HepG2 (cell line): ENCODE results near the gene GCC1. TPM values are rescaled to one million over a fixed set of nuclear protein-coding genes. Genes with fewer than 3 reads are reported as not detected.

ENCODE experiments used
- FOXJ3 ChIP-seq: sonication (generic); formaldehyde crosslinking; IDR thresholded peaks from 2 replicates; pipeline ENCODE4 v1.4.0; 2020; ENCODE audit warnings: missing genetic modification reagents, mild to moderate bottlenecking, borderline replicate concordance
- GABPA ChIP-seq, 2 experiments: IDR thresholded peaks; 2 replicates each; pipeline ENCODE4 v1.6.1; 2011 to 2016; ENCODE audit warnings: low read depth in 2 of 2, low read length in 1 of 2, missing biosample characterization in 1 of 2, missing genetic modification characterization in 1 of 2
- HDAC6 ChIP-seq: fragments of 200-600 bp; sonication (generic); IDR thresholded peaks from 2 replicates; pipeline ENCODE4 v1.7.0; 2017; ENCODE audit warnings: mild to moderate bottlenecking, antibody characterized with exemption, low read length, low read depth
- JUND ChIP-seq: sonication (generic); formaldehyde crosslinking; IDR thresholded peaks from 2 replicates; pipeline ENCODE4 v1.8.0; 2022; ENCODE audit warnings: mild to moderate bottlenecking, missing genetic modification reagents
- MIER3 ChIP-seq: IDR thresholded peaks from 2 replicates; pipeline ENCODE4 v1.6.1; 2016; ENCODE audit warnings: missing compliant biosample characterization, borderline replicate concordance
- MTA1 ChIP-seq: sonication (generic); formaldehyde crosslinking; IDR thresholded peaks from 2 replicates; pipeline ENCODE4 v1.4.0; 2020; ENCODE audit warnings: missing genetic modification reagents, mild to moderate bottlenecking, borderline replicate concordance
- MXD4 ChIP-seq: IDR thresholded peaks from 2 replicates; pipeline ENCODE4 v1.6.1; 2016; ENCODE audit warnings: mild to moderate bottlenecking, missing biosample characterization, missing genetic modification reagents
- RFXAP ChIP-seq: sonication (generic); formaldehyde crosslinking; IDR thresholded peaks from 2 replicates; pipeline ENCODE4 v1.4.0; 2020; ENCODE audit warnings: missing genetic modification reagents, borderline replicate concordance
- SP1 ChIP-seq, 2 experiments: fragments of 450-650 bp in 1 of 2; sonication (generic) in 1 of 2; formaldehyde crosslinking in 1 of 2; IDR thresholded peaks; 2 replicates each; pipeline versions ENCODE4 v1.4.0 to v1.6.1; 2016 to 2020; ENCODE audit warnings: missing genetic modification reagents in 1 of 2
- SRY ChIP-seq: sonication (generic); formaldehyde crosslinking; IDR thresholded peaks from 2 replicates; pipeline ENCODE4 v1.8.0; 2022; ENCODE audit warnings: mild to moderate bottlenecking, missing genetic modification reagents
- SSRP1 ChIP-seq: IDR thresholded peaks from 2 replicates; pipeline ENCODE4 v1.6.1; 2016; ENCODE audit warnings: control low read depth
- TBL1XR1 ChIP-seq: fragments of 150-350 bp; IDR thresholded peaks from 2 replicates; pipeline ENCODE4 v1.6.1; 2014; ENCODE audit warnings: borderline replicate concordance, low read length; ENCODE audit not compliant: partially characterized antibody
- ZC3H13 ChIP-seq: sonication (generic); formaldehyde crosslinking; IDR thresholded peaks from 2 replicates; pipeline ENCODE4 v1.8.1; 2023; ENCODE audit warnings: mild to moderate bottlenecking, missing genetic modification reagents, moderate library complexity
- ZFP36 ChIP-seq: fragments of 150-350 bp; IDR thresholded peaks from 2 replicates; pipeline ENCODE4 v1.6.1; 2018; ENCODE audit warnings: borderline replicate concordance, low read length, low read depth; ENCODE audit not compliant: partially characterized antibody
- ZFP82 ChIP-seq: sonication (generic); formaldehyde crosslinking; IDR thresholded peaks from 2 replicates; pipeline ENCODE4 v1.5.1; 2020; ENCODE audit warnings: mild to moderate bottlenecking, missing genetic modification reagents, borderline replicate concordance
- ZFX ChIP-seq: sonication (generic); formaldehyde crosslinking; IDR thresholded peaks from 2 replicates; pipeline ENCODE4 v1.4.0; 2020; ENCODE audit warnings: mild to moderate bottlenecking, low read depth, missing genetic modification reagents, moderate library complexity
- ZNF20 ChIP-seq: sonication (generic); formaldehyde crosslinking; IDR thresholded peaks from 2 replicates; pipeline ENCODE4 v1.4.0; 2020; ENCODE audit warnings: mild to moderate bottlenecking, moderate library complexity, missing genetic modification reagents
- ZNF510 ChIP-seq: sonication (generic); formaldehyde crosslinking; IDR thresholded peaks from 2 replicates; pipeline ENCODE4 v1.4.0; 2020; ENCODE audit warnings: low read depth, mild to moderate bottlenecking, missing genetic modification reagents
- ZNF552 ChIP-seq: sonication (generic); formaldehyde crosslinking; IDR thresholded peaks from 2 replicates; pipeline ENCODE4 v1.9.0; 2022; ENCODE audit warnings: missing genetic modification reagents, mild to moderate bottlenecking, borderline replicate concordance
- ZNF780A ChIP-seq: sonication (generic); formaldehyde crosslinking; IDR thresholded peaks from 2 replicates; pipeline ENCODE4 v1.8.0; 2022; ENCODE audit warnings: mild to moderate bottlenecking, missing genetic modification reagents, moderate library complexity
- polyA plus RNA-seq, 8 experiments: library from polyadenylated mRNA; depleted of rRNA in 3 of 8; stranded (reverse) in 7 of 8; unstranded in 1 of 8; fragments of >200 nt; fragmentation: Illumina TruSeq in 4 of 8; extraction: Trizol in 4 of 8; gene quantifications; 2 replicates each; pipeline versions ENCODE4 v1.2.1 to v1.2.3, GENCODE V29; 2011 to 2016; ENCODE audit warnings: low read depth in 4 of 8, missing spikeins in 1 of 8, mixed read lengths in 1 of 8; ENCODE audit not compliant: insufficient read depth in 1 of 8
- total RNA-seq, 5 experiments: library from RNA; depleted of rRNA; stranded (reverse); fragments of >200 nt; fragmentation: Illumina TruSeq; extraction: Trizol; gene quantifications; 2 replicates each; pipeline ENCODE4 v1.2.3, GENCODE V29; 2016; ENCODE audit warnings: low read depth in 1 of 5
- TF ChIP-seq, protein P1 (sequence below): sonication (generic); formaldehyde crosslinking; IDR thresholded peaks from 2 replicates; pipeline ENCODE4 v1.5.0; 2020; ENCODE audit warnings: mild to moderate bottlenecking, missing genetic modification reagents
- TF ChIP-seq, protein P2 (sequence below): sonication (generic); formaldehyde crosslinking; IDR thresholded peaks from 2 replicates; pipeline ENCODE4 v1.5.1; 2020; ENCODE audit warnings: missing genetic modification reagents, mild to moderate bottlenecking, borderline replicate concordance

Gene GCC1
- total and polyA plus RNA-seq, 2 of the 13 experiments (the other 11 are each of a cell fraction or from before 2014, with no cell fraction given): 2.5 to 15.3 TPM

DNA sequence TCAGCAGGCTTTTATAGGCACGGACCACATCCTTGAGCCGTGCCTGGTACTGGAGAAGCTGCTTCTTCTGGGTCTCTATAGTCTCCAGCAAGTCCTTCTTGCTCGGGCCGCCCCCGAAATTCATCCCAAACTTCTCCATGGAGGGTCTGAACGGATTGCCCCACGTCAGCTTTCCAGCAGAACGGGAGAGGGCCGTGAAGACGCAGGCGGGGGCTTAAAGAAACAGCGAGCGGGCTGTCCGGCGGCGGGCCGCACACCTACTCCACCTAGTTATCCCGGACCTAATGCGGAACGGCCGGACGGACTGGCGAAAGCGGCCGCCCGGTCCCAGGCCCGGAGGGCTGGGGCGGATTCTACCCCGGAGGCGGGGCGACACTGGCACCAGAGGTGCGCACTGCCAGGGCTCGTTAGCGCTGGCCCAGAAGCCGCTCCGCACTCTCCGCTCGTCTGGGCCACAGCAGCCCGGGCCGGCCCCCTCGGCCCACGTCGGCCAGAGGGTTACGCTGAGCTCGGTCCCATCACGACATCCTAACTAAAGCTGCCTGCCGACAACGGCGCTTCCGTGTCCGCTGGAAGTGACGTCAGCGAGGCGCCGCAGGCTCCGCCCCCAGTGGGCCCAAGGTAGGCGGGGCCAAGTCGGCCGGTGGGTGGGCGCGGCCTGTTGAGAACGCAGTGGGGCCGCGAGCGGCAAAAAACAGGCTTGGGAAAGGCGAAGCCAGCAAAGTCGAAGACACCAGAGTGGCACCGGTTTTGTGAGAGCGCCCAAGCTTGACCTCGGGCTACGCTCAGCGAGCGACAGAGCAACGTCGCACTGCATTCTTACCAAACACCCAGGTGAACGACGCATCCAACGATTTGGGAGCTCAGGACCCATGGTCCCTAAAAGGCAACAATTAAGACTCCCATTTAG, at the start of gene GCC1 (continued):
- TF ChIP-seq SRY (CRISPR knock-in tag) (peak; percentile 32; the same call in 1 of the 2 replicates), ZNF552 (CRISPR knock-in tag) (no peak), ZFX (peak; percentile 94), GABPA (IDR thresholded peaks at IDR 0.05; ENCODE audit: low read depth, low read length) (peak; percentile 85), GABPA (CRISPR knock-in tag; IDR thresholded peaks at IDR 0.05; ENCODE audit: low read depth) (peak; percentile 91), ZNF780A (CRISPR knock-in tag) (no peak), SP1 (IDR thresholded peaks at IDR 0.05) (no peak), SP1 (CRISPR knock-in tag; IDR thresholded peaks at IDR 0.05) (peak; percentile 84), HDAC6 (no peak), MIER3 (CRISPR knock-in tag) (no peak), RFXAP (CRISPR knock-in tag) (peak; percentile 68; the same call in 1 of the 2 replicates), JUND (no peak), ZFP36 (no peak), MTA1 (CRISPR knock-in tag) (peak; percentile 45; the same call in 1 of the 2 replicates), SSRP1 (CRISPR knock-in tag) (no peak), ZNF510 (CRISPR knock-in tag) (peak; percentile 86), MXD4 (CRISPR knock-in tag) (0 out of 2 replicates have a peak, but pooled peaks have one; percentile 43), ZFP82 (CRISPR knock-in tag) (0 out of 2 replicates have a peak, but pooled peaks have one; percentile 69), ZC3H13 (CRISPR knock-in tag) (no peak), TBL1XR1 (no peak), FOXJ3 (CRISPR knock-in tag) (no peak; the same call in 1 of the 2 replicates), ZNF20 (CRISPR knock-in tag) (no peak)
- TF ChIP-seq, protein P1, sequence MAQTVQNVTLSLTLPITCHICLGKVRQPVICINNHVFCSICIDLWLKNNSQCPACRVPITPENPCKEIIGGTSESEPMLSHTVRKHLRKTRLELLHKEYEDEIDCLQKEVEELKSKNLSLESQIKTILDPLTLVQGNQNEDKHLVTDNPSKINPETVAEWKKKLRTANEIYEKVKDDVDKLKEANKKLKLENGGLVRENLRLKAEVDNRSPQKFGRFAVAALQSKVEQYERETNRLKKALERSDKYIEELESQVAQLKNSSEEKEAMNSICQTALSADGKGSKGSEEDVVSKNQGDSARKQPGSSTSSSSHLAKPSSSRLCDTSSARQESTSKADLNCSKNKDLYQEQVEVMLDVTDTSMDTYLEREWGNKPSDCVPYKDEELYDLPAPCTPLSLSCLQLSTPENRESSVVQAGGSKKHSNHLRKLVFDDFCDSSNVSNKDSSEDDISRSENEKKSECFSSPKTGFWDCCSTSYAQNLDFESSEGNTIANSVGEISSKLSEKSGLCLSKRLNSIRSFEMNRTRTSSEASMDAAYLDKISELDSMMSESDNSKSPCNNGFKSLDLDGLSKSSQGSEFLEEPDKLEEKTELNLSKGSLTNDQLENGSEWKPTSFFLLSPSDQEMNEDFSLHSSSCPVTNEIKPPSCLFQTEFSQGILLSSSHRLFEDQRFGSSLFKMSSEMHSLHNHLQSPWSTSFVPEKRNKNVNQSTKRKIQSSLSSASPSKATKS (CRISPR knock-in tag): peak; percentile 58; the same call in 1 of the 2 replicates
- TF ChIP-seq, protein P2, sequence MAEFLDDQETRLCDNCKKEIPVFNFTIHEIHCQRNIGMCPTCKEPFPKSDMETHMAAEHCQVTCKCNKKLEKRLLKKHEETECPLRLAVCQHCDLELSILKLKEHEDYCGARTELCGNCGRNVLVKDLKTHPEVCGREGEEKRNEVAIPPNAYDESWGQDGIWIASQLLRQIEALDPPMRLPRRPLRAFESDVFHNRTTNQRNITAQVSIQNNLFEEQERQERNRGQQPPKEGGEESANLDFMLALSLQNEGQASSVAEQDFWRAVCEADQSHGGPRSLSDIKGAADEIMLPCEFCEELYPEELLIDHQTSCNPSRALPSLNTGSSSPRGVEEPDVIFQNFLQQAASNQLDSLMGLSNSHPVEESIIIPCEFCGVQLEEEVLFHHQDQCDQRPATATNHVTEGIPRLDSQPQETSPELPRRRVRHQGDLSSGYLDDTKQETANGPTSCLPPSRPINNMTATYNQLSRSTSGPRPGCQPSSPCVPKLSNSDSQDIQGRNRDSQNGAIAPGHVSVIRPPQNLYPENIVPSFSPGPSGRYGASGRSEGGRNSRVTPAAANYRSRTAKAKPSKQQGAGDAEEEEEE (CRISPR knock-in tag): no peak
